HEK293 (cell line): ENCODE results near the gene TEX52.

Experiments
- CTCF ChIA-PET: fragments of 350-600 bp; formaldehyde crosslinking; extraction: SDS; loops from one replicate; lab custom pipeline; 2021; ENCODE audit warnings: antibody characterized with exemption; lab: Yijun Ruan, JAX
- POLR2A ChIA-PET: fragments of 300-600 bp; formaldehyde crosslinking; extraction: SDS; loops from one replicate; lab custom pipeline; 2020; ENCODE audit warnings: antibody characterized with exemption, inconsistent platforms; lab: Yijun Ruan, JAX
- H3K27ac ChIP-seq: fragments of 200-500 bp; sonication (Bioruptor generic); 2 replicates; pipeline ENCODE4 v1.5.1; 2014; ENCODE audit warnings: low read depth, low read length, control low read depth, inconsistent platforms; ENCODE audit errors: extremely low read depth
- H3K36me3 ChIP-seq, 2 experiments: fragments of 200-500 bp in 1 of 2; sonication (Bioruptor generic) in 1 of 2; 1 replicate in 1 of 2; 2 replicates in 1 of 2; pipeline ENCODE4 v1.5.1; 2014 to 2017; ENCODE audit warnings: inconsistent platforms in 2 of 2, low read length in 2 of 2; ENCODE audit not compliant: control insufficient read depth in 2 of 2, insufficient read depth in 1 of 2
- H3K4me1 ChIP-seq: fragments of 200-500 bp; sonication (Bioruptor generic); 2 replicates; pipeline ENCODE4 v1.5.1; 2014; ENCODE audit warnings: mild to moderate bottlenecking, low read length, inconsistent platforms; ENCODE audit not compliant: control insufficient read depth, insufficient read depth
- H3K4me3 ChIP-seq: 2 replicates; pipeline ENCODE4 v1.5.1; 2011; ENCODE audit warnings: low read depth, mild to moderate bottlenecking, control low read depth, low read length, moderate library complexity
- H3K9me3 ChIP-seq: fragments of 200-500 bp; sonication (Bioruptor generic); 2 replicates; pipeline ENCODE4 v1.5.1; 2014; ENCODE audit warnings: low read depth, low read length, inconsistent platforms; ENCODE audit not compliant: control insufficient read depth, insufficient read depth
- GFI1B ChIP-seq: fragments of 450-650 bp; formaldehyde crosslinking; IDR thresholded peaks from 2 replicates; pipeline ENCODE4 v1.5.1; 2016; ENCODE audit warnings: missing biosample characterization, missing genetic modification characterization
- IKZF3 ChIP-seq: fragments of 450-650 bp; IDR thresholded peaks from 2 replicates; pipeline ENCODE4 v1.5.0; 2018; ENCODE audit warnings: missing biosample characterization, mild to moderate bottlenecking, missing genetic modification characterization, moderate library complexity
- KLF16 ChIP-seq: fragments of 450-650 bp; formaldehyde crosslinking; IDR thresholded peaks from 2 replicates; pipeline ENCODE4 v1.5.1; 2017; ENCODE audit warnings: missing biosample characterization, missing genetic modification characterization
- KLF7 ChIP-seq: fragments of 450-650 bp; formaldehyde crosslinking; IDR thresholded peaks from 2 replicates; pipeline ENCODE4 v1.5.1; 2016; ENCODE audit warnings: missing biosample characterization, missing genetic modification characterization, borderline replicate concordance
- KLF9 ChIP-seq: fragments of 450-650 bp; formaldehyde crosslinking; IDR thresholded peaks from 2 replicates; pipeline ENCODE4 v1.5.1; 2016; ENCODE audit warnings: missing biosample characterization, missing genetic modification characterization, low read depth
- YY1 ChIP-seq: fragments of 450-650 bp; formaldehyde crosslinking; IDR thresholded peaks from 2 replicates; pipeline ENCODE4 v1.5.1; 2018; ENCODE audit warnings: missing biosample characterization, missing genetic modification characterization
- ZBTB20 ChIP-seq: fragments of 450-650 bp; formaldehyde crosslinking; IDR thresholded peaks from 2 replicates; pipeline ENCODE4 v1.5.1; 2016; ENCODE audit warnings: missing biosample characterization, missing genetic modification characterization
- ZNF121 ChIP-seq: fragments of 450-650 bp; formaldehyde crosslinking; IDR thresholded peaks from 2 replicates; pipeline ENCODE4 v1.5.1; 2016; ENCODE audit warnings: missing biosample characterization, missing genetic modification characterization
- ZNF175 ChIP-seq: fragments of 450-650 bp; formaldehyde crosslinking; IDR thresholded peaks from 2 replicates; pipeline ENCODE4 v1.5.1; 2016; ENCODE audit warnings: missing biosample characterization, missing genetic modification characterization
- ZNF292 ChIP-seq: fragments of 450-650 bp; formaldehyde crosslinking; IDR thresholded peaks from 2 replicates; pipeline ENCODE4 v1.5.1; 2016; ENCODE audit warnings: low read depth, missing biosample characterization, missing genetic modification characterization, borderline replicate concordance
- ZNF335 ChIP-seq: fragments of 450-650 bp; formaldehyde crosslinking; conservative IDR thresholded peaks from 2 replicates; pipeline ENCODE4 v1.5.1; 2016; ENCODE audit warnings: missing biosample characterization, missing genetic modification characterization
- ZNF341 ChIP-seq: fragments of 450-650 bp; formaldehyde crosslinking; IDR thresholded peaks from 2 replicates; pipeline ENCODE4; 2016; ENCODE audit warnings: low read depth, missing biosample characterization, missing genetic modification characterization
- ZNF433 ChIP-seq: fragments of 450-650 bp; formaldehyde crosslinking; IDR thresholded peaks from 2 replicates; pipeline ENCODE4 v1.5.1; 2016; ENCODE audit warnings: missing biosample characterization, missing genetic modification characterization, low read depth
- ZNF600 ChIP-seq: fragments of 450-650 bp; formaldehyde crosslinking; IDR thresholded peaks from 2 replicates; pipeline ENCODE4 v1.5.1; 2016; ENCODE audit warnings: missing biosample characterization, missing genetic modification characterization
- ZNF621 ChIP-seq: fragments of 450-650 bp; formaldehyde crosslinking; IDR thresholded peaks from 2 replicates; pipeline ENCODE4 v1.5.1; 2017; ENCODE audit warnings: missing biosample characterization, missing genetic modification characterization
- ZNF747 ChIP-seq: fragments of 450-650 bp; formaldehyde crosslinking; IDR thresholded peaks from 2 replicates; pipeline ENCODE4 v1.5.1; 2016; ENCODE audit warnings: missing biosample characterization, missing genetic modification characterization
- ZNF76 ChIP-seq: fragments of 450-650 bp; formaldehyde crosslinking; IDR thresholded peaks from 2 replicates; pipeline ENCODE4; 2016; ENCODE audit warnings: low read depth, missing biosample characterization, missing genetic modification characterization, borderline replicate concordance
- ZSCAN16 ChIP-seq: fragments of 450-650 bp; formaldehyde crosslinking; IDR thresholded peaks from 2 replicates; pipeline ENCODE4 v1.5.1; 2016; ENCODE audit warnings: missing biosample characterization, missing genetic modification characterization
- TF ChIP-seq, protein P1 (sequence below): fragments of 450-650 bp; formaldehyde crosslinking; IDR thresholded peaks from 2 replicates; pipeline ENCODE4 v1.5.1; 2017; ENCODE audit warnings: missing biosample characterization, missing genetic modification characterization
- TF ChIP-seq, protein P2 (sequence below): fragments of 450-650 bp; formaldehyde crosslinking; IDR thresholded peaks from 2 replicates; pipeline ENCODE4 v1.5.1; 2016; ENCODE audit warnings: missing biosample characterization, missing genetic modification characterization
- TF ChIP-seq, protein P3 (sequence below): fragments of 450-650 bp; formaldehyde crosslinking; IDR thresholded peaks from 2 replicates; pipeline ENCODE4 v1.5.1; 2016; ENCODE audit warnings: missing biosample characterization, missing genetic modification characterization
- TF ChIP-seq, protein P4 (sequence below): fragments of 450-650 bp; formaldehyde crosslinking; conservative IDR thresholded peaks from 2 replicates; pipeline ENCODE4 v1.5.1; 2016; ENCODE audit warnings: low read depth, missing biosample characterization, missing genetic modification characterization
- TF ChIP-seq, protein P5 (sequence below): fragments of 450-650 bp; formaldehyde crosslinking; IDR thresholded peaks from 2 replicates; pipeline ENCODE4 v1.5.1; 2016; ENCODE audit warnings: missing biosample characterization, missing genetic modification characterization
- TF ChIP-seq, protein P6 (sequence below): fragments of 450-650 bp; formaldehyde crosslinking; IDR thresholded peaks from 2 replicates; pipeline ENCODE4 v1.5.1; 2017; ENCODE audit warnings: missing biosample characterization, missing genetic modification characterization

Gene TEX52

DNA sequence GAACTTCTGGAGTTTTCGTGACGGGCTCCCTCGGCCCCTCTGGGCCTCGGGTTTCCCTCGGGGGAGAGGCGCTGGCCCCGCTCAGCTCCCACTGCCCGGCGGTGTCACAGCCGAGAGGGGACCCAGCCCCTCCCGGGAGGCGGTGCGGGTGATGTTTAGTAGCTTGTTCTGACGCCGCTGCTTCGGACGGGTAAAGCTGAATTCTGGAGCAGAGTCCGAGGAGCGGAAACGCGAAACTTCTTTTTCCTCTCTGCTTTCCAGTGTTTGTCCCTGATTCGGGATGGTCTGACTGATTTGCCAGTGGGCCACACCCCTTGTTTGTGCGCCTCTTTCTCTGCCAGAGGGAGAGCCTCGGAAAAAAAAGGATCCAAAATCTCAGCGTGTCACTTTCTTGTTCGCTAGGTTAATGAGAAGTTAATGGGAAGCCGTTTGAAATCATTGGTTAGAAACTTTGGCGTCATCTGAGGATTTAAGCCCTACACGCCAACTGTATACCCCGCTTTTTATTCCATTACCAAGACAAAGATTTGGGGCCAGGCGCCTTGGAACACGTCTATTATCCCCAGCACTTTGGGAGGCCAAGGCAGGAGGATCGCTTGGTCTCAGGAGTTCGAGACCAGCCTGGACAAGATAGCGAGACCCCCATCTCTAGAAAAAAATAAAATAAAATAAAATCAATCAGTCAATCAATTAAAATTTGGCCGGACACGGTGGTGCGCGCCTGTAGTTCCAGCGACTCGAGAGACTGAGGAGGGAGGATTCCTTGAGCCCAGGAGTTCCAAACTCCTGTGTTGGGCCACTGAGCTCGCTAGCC lies 34.6 kb upstream of the TEX52 start:
- Histone ChIP-seq H3K36me3 (peaks cover 9 to 28% of the 10 kb centered on the region in 2 experiments), H3K4me1 (peaks cover 6% of the 10 kb centered on the region), H3K9me3 (no peaks in the 10 kb centered on the region), H3K27ac (peak overlapping the region; percentile 69; the same call in 1 of the 2 replicates), H3K4me3 (peak overlapping the region; percentile 93)
- POLR2A ChIA-PET, result interaction anchor here (0.5 to 1.8 kb wide), 8 partner anchors 9 to 1382 kb away, joined by 3 to 27 read pairs (median 4); partner anchors contain the start of genes CCND2, FOXM1 and RHNO1
- CTCF ChIA-PET, result interaction anchor here (1.4 to 1.6 kb wide), 2 partner anchors 53 to 143 kb away, joined by 4 read pairs; no protein-coding TSS in a partner anchor
- no peak for TF ChIP-seq YY1 (tag by site-specific recombination)
- peak; percentile 78 for TF ChIP-seq GFI1B (tag by site-specific recombination)
- TF ChIP-seq ZNF600 (tag by site-specific recombination), result peak; percentile 92
- TF ChIP-seq, protein P1, sequence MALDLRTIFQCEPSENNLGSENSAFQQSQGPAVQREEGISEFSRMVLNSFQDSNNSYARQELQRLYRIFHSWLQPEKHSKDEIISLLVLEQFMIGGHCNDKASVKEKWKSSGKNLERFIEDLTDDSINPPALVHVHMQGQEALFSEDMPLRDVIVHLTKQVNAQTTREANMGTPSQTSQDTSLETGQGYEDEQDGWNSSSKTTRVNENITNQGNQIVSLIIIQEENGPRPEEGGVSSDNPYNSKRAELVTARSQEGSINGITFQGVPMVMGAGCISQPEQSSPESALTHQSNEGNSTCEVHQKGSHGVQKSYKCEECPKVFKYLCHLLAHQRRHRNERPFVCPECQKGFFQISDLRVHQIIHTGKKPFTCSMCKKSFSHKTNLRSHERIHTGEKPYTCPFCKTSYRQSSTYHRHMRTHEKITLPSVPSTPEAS, result no peak
- TF ChIP-seq, protein P2, sequence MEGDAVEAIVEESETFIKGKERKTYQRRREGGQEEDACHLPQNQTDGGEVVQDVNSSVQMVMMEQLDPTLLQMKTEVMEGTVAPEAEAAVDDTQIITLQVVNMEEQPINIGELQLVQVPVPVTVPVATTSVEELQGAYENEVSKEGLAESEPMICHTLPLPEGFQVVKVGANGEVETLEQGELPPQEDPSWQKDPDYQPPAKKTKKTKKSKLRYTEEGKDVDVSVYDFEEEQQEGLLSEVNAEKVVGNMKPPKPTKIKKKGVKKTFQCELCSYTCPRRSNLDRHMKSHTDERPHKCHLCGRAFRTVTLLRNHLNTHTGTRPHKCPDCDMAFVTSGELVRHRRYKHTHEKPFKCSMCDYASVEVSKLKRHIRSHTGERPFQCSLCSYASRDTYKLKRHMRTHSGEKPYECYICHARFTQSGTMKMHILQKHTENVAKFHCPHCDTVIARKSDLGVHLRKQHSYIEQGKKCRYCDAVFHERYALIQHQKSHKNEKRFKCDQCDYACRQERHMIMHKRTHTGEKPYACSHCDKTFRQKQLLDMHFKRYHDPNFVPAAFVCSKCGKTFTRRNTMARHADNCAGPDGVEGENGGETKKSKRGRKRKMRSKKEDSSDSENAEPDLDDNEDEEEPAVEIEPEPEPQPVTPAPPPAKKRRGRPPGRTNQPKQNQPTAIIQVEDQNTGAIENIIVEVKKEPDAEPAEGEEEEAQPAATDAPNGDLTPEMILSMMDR (tag by site-specific recombination), result no peak
- TF ChIP-seq ZNF433 (tag by site-specific recombination), result no peak
- TF ChIP-seq ZNF292, result no peak
- peak; percentile 14; the same call in 1 of the 2 replicates for TF ChIP-seq ZNF335
- no peak for TF ChIP-seq ZNF747 (tag by site-specific recombination)
- TF ChIP-seq ZNF341 (tag by site-specific recombination), result peak; percentile 49
- TF ChIP-seq ZSCAN16 (tag by site-specific recombination), result no peak
- peak; percentile 22; the same call in 1 of the 2 replicates for TF ChIP-seq ZBTB20
- TF ChIP-seq KLF9 (tag by site-specific recombination), result peak; percentile 45
- no peak for TF ChIP-seq ZNF175 (tag by site-specific recombination)
- 0 out of 2 replicates have a peak, but pooled peaks have one; percentile 57 for TF ChIP-seq IKZF3 (tag by site-specific recombination)
- TF ChIP-seq KLF16 (tag by site-specific recombination), result no peak
- TF ChIP-seq KLF7 (tag by site-specific recombination), result no peak
- TF ChIP-seq ZNF621, result no peak
- TF ChIP-seq ZNF121 (tag by site-specific recombination), result peak; percentile 96
- TF ChIP-seq, protein P3, sequence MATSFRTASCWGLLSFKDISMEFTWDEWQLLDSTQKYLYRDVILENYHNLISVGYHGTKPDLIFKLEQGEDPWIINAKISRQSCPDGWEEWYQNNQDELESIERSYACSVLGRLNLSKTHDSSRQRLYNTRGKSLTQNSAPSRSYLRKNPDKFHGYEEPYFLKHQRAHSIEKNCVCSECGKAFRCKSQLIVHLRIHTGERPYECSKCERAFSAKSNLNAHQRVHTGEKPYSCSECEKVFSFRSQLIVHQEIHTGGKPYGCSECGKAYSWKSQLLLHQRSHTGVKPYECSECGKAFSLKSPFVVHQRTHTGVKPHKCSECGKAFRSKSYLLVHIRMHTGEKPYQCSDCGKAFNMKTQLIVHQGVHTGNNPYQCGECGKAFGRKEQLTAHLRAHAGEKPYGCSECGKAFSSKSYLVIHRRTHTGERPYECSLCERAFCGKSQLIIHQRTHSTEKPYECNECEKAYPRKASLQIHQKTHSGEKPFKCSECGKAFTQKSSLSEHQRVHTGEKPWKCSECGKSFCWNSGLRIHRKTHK (tag by site-specific recombination), result no peak
- TF ChIP-seq ZNF76, result 0 out of 2 replicates have a peak, but pooled peaks have one; percentile 14
- TF ChIP-seq, protein P4, sequence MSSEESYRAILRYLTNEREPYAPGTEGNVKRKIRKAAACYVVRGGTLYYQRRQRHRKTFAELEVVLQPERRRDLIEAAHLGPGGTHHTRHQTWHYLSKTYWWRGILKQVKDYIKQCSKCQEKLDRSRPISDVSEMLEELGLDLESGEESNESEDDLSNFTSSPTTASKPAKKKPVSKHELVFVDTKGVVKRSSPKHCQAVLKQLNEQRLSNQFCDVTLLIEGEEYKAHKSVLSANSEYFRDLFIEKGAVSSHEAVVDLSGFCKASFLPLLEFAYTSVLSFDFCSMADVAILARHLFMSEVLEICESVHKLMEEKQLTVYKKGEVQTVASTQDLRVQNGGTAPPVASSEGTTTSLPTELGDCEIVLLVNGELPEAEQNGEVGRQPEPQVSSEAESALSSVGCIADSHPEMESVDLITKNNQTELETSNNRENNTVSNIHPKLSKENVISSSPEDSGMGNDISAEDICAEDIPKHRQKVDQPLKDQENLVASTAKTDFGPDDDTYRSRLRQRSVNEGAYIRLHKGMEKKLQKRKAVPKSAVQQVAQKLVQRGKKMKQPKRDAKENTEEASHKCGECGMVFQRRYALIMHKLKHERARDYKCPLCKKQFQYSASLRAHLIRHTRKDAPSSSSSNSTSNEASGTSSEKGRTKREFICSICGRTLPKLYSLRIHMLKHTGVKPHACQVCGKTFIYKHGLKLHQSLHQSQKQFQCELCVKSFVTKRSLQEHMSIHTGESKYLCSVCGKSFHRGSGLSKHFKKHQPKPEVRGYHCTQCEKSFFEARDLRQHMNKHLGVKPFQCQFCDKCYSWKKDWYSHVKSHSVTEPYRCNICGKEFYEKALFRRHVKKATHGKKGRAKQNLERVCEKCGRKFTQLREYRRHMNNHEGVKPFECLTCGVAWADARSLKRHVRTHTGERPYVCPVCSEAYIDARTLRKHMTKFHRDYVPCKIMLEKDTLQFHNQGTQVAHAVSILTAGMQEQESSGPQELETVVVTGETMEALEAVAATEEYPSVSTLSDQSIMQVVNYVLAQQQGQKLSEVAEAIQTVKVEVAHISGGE (tag by site-specific recombination), result peak; percentile 1; the same call in 1 of the 2 replicates
- TF ChIP-seq, protein P5, sequence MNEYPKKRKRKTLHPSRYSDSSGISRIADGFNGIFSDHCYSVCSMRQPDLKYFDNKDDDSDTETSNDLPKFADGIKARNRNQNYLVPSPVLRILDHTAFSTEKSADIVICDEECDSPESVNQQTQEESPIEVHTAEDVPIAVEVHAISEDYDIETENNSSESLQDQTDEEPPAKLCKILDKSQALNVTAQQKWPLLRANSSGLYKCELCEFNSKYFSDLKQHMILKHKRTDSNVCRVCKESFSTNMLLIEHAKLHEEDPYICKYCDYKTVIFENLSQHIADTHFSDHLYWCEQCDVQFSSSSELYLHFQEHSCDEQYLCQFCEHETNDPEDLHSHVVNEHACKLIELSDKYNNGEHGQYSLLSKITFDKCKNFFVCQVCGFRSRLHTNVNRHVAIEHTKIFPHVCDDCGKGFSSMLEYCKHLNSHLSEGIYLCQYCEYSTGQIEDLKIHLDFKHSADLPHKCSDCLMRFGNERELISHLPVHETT (tag by site-specific recombination), result no peak
- TF ChIP-seq, protein P6, sequence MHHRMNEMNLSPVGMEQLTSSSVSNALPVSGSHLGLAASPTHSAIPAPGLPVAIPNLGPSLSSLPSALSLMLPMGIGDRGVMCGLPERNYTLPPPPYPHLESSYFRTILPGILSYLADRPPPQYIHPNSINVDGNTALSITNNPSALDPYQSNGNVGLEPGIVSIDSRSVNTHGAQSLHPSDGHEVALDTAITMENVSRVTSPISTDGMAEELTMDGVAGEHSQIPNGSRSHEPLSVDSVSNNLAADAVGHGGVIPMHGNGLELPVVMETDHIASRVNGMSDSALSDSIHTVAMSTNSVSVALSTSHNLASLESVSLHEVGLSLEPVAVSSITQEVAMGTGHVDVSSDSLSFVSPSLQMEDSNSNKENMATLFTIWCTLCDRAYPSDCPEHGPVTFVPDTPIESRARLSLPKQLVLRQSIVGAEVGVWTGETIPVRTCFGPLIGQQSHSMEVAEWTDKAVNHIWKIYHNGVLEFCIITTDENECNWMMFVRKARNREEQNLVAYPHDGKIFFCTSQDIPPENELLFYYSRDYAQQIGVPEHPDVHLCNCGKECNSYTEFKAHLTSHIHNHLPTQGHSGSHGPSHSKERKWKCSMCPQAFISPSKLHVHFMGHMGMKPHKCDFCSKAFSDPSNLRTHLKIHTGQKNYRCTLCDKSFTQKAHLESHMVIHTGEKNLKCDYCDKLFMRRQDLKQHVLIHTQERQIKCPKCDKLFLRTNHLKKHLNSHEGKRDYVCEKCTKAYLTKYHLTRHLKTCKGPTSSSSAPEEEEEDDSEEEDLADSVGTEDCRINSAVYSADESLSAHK, result no peak
